Measurements from ENCODE around the gene ZC3H7B.
"Not testable (repeated sequence)": the region's sequence is repeated elsewhere in the genome, so short reads cannot be mapped to it uniquely, and the experiment has no call there.

ZC3H7B gene

DNA sequence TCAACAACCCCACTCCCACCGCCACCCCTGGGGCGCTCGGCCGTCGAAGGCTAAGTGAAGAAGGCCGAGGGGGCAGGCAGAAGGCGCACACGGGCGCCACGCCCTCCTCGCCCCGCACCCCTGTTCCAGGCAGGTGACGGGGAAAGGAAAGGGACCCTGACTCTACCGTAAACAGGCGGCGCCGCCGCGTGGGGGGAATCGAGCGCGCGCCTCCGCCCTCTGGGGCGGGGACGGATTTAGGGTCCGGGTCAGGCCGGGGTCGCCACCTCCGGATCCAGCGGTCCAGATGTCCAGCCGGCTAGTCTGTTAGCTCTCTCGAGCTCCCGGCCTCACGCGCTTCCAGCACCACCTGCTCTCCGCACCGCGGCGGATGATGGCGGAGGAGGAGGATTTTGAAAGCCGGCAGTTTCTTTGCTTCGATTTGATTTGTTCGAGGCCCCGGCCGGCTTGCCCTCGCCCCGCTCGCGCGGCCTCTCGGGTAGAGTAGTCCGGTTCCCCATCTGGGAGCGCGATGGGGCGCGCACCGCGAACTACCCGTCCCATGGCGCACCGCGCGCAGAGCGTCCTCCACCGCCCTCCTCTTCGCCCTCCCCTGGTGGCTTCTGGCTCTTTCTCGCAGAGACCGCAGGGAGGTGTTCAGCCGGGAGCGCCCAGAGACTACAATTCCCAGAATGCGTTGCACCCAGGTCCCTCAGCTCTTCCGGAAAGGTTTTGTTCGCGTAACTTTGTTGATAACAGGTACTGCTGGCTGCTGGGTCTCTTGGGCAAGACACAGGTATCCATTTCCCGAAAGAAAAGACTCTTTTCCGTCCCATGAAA lies 15.3 kb upstream of the ZC3H7B start, which contains the start of gene RANGAP1:
Gene RANGAP1, minus strand, starts transcription at position 368 of the 819 bp plus-strand sequence. CDS start 5,143 bp downstream, outside the sequence.
- peak; percentile 99 for DNase-seq (ENCODE audit: low read depth, low spot score)
- Histone ChIP-seq H3K4me3 (ENCODE audit: low read length) (peak within 1 kb of the TSS; percentile 78), H3K27ac (ENCODE audit: low read length) (no peak within 1 kb of the TSS), H3K9me3 (ENCODE audit: control insufficient read depth, insufficient read depth, low read length) (no peaks in the 10 kb centered on the region), H3K36me3 (ENCODE audit: control insufficient read depth, insufficient read depth, low read length) (peaks cover 6% of the 10 kb centered on the region; the same call in 1 of the 2 replicates), H3K4me1 (ENCODE audit: control insufficient read depth, insufficient read depth, low read length) (peaks cover 5% of the 10 kb centered on the region; the same call in 1 of the 2 replicates), H3K27me3 (ENCODE audit: control insufficient read depth, insufficient read depth, low read length) (no peaks in the 10 kb centered on the region)
- no CpG with 5 or more reads among the region's 77 CpGs for WGBS (ENCODE audit: insufficient coverage, insufficient read length)

DNA sequence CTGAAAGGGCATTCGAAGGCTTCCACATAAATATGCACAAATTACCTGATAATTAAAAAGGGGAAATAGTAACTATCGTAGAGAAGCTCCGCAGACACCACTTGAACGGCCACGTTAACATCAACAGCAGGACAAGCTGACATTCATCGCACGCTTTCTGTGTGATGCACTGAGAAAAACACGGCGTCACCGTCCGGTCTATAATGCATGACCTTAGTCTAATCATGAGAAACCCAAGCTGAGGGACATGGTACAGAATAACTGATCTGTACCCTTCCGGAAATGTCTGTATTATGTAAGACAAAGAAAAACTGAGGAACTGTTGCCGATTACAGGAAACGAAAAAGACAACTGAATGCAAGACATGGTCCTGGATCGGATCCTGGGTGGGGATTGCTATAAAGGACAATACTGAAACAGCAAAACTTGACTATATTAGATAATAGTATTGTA lies 14.7 kb upstream of the ZC3H7B start:
- Histone ChIP-seq H3K27me3 (ENCODE audit: control insufficient read depth, insufficient read depth, low read length) (no peaks in the 10 kb centered on the region), H3K27ac (ENCODE audit: low read length) (no peak overlapping the region), H3K4me3 (ENCODE audit: low read length) (no peak overlapping the region; the same call in 1 of the 2 replicates), H3K4me1 (ENCODE audit: control insufficient read depth, insufficient read depth, low read length) (peaks cover 5% of the 10 kb centered on the region; the same call in 1 of the 2 replicates), H3K9me3 (ENCODE audit: control insufficient read depth, insufficient read depth, low read length) (no peaks in the 10 kb centered on the region), H3K36me3 (ENCODE audit: control insufficient read depth, insufficient read depth, low read length) (peaks cover 3% of the 10 kb centered on the region; the same call in 1 of the 2 replicates)
- DNase-seq (ENCODE audit: low read depth, low spot score) = no peak
- WGBS (ENCODE audit: insufficient coverage, insufficient read length) = no CpG with 5 or more reads among the region's 15 CpGs

GRCh38 chr22:41288245-41288946 lies 12.9 kb upstream of the ZC3H7B start:
- DNase-seq (ENCODE audit: low read depth, low spot score) = no peak
- Histone ChIP-seq H3K9me3 (ENCODE audit: control insufficient read depth, insufficient read depth, low read length) (no peaks in the 10 kb centered on the region), H3K4me3 (ENCODE audit: low read length) (no peak overlapping the region), H3K27ac (ENCODE audit: low read length) (no peak overlapping the region), H3K27me3 (ENCODE audit: control insufficient read depth, insufficient read depth, low read length) (no peaks in the 10 kb centered on the region), H3K36me3 (ENCODE audit: control insufficient read depth, insufficient read depth, low read length) (peaks cover 1% of the 10 kb centered on the region; the same call in 1 of the 2 replicates), H3K4me1 (ENCODE audit: control insufficient read depth, insufficient read depth, low read length) (peaks cover 5% of the 10 kb centered on the region; the same call in 1 of the 2 replicates)
- WGBS (ENCODE audit: insufficient coverage, insufficient read length) = no CpG with 5 or more reads among the region's 9 CpGs

DNA sequence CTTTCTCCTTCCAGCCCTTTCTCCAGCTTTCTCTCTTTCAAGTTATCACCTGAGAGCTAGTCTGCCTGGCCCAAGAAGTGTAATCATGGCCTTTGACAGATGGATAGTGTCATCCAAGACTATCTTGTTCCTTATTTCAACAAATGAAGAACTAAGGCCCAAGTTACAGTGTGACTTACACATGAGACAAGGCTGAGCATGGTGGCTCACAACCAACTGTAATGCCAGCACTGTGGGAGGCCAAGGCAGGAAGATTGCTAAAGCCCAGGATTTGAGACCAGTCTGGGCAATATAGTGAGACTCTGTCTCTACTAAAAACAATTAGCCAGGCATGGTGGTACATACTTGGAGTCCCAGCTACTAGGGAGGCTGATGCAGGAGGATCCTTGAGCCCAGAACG lies 11.7 kb upstream of the ZC3H7B start:
- no peaks in the 10 kb centered on the region for H3K36me3 ChIP-seq (ENCODE audit: control insufficient read depth, insufficient read depth, low read length)
- H3K9me3 ChIP-seq (ENCODE audit: control insufficient read depth, insufficient read depth, low read length) = no peaks in the 10 kb centered on the region
- peaks cover 5% of the 10 kb centered on the region; the same call in 1 of the 2 replicates for H3K4me1 ChIP-seq (ENCODE audit: control insufficient read depth, insufficient read depth, low read length)
- WGBS (ENCODE audit: insufficient coverage, insufficient read length) = no CpG with 5 or more reads among the region's 1 CpG
- no peak overlapping the region for H3K27ac ChIP-seq (ENCODE audit: low read length)
- H3K27me3 ChIP-seq (ENCODE audit: control insufficient read depth, insufficient read depth, low read length) = no peaks in the 10 kb centered on the region
- DNase-seq (ENCODE audit: low read depth, low spot score) = no peak
- H3K4me3 ChIP-seq (ENCODE audit: low read length) = no peak overlapping the region

GRCh38 chr22:41290262-41291221 lies 10.8 kb upstream of the ZC3H7B start:
- Histone ChIP-seq H3K4me3 (ENCODE audit: low read length) (no peak overlapping the region), H3K27me3 (ENCODE audit: control insufficient read depth, insufficient read depth, low read length) (no peaks in the 10 kb centered on the region), H3K27ac (ENCODE audit: low read length) (no peak overlapping the region), H3K9me3 (ENCODE audit: control insufficient read depth, insufficient read depth, low read length) (no peaks in the 10 kb centered on the region), H3K4me1 (ENCODE audit: control insufficient read depth, insufficient read depth, low read length) (peaks cover 5% of the 10 kb centered on the region; the same call in 1 of the 2 replicates), H3K36me3 (ENCODE audit: control insufficient read depth, insufficient read depth, low read length) (no peaks in the 10 kb centered on the region)
- no peak for DNase-seq (ENCODE audit: low read depth, low spot score)
- no CpG with 5 or more reads among the region's 8 CpGs for WGBS (ENCODE audit: insufficient coverage, insufficient read length)

DNA sequence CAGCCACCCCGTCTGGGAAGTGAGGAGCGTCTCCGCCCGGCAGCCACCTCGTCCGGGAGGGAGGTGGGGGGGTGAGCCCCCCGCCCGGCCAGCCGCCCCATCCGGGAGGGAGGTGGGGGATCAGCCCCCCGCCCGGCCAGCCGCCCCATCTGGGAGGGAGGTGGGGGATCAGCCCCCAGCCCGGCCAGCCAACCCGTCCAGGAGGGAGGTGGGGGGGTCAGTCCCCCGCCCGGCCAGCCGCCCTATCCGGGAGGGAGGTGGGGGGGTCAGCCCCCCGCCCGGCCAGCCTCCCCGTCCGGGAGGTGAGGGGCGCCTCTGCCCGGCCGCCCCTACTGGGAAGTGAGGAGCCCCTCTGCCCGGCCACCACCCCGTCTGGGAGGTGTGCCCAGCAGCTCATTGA lies 6.5 kb upstream of the ZC3H7B start:
- not testable (repeated sequence) for H3K4me1 ChIP-seq (ENCODE audit: control insufficient read depth, insufficient read depth, low read length); DNase-seq (ENCODE audit: low read depth, low spot score); H3K27ac ChIP-seq (ENCODE audit: low read length); H3K36me3 ChIP-seq (ENCODE audit: control insufficient read depth, insufficient read depth, low read length); H3K27me3 ChIP-seq (ENCODE audit: control insufficient read depth, insufficient read depth, low read length); H3K4me3 ChIP-seq (ENCODE audit: low read length); H3K9me3 ChIP-seq (ENCODE audit: control insufficient read depth, insufficient read depth, low read length)
- no CpG with 5 or more reads among the region's 28 CpGs for WGBS (ENCODE audit: insufficient coverage, insufficient read length)

DNA sequence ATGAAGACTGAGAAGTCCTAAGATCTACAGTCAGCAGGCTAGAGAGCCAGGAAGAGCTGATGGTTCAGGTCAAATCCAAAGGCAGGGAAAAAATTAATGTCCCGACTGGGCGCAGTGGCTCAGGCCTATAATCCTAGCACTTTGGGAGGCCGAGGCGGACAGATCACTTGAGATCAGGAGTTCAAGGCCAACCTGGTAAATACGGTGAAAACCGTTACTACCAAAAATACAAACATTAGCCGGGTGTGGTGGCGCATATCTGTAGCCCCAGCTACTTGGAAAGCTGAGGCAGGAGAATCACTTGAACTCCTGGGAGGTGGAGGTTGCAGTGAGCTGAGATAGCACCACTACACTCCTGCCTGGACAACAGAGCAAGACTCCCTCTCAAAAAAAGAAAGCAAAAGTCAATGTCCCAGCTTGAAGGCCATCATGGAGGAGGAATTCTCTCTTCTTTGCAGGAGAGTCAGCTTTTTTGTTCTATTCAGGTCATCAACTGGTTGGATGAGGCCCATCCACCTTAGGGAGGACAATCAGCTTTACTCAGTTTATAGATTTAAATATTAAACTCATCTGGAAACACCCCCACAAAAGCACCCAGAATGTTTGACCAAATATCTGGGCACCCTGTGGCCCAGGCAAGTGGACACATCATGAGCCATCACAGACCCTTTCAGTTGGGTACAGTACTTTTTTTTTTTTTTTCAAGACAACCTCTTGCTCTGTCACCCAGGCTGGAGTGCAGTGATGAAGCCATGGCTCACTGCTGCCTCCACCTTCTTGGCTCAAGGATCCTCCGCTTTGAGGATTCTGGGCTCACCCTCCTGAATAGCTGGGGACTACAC lies 4.3 kb upstream of the ZC3H7B start:
- no CpG with 5 or more reads among the region's 9 CpGs for WGBS (ENCODE audit: insufficient coverage, insufficient read length)
- Histone ChIP-seq H3K27me3 (ENCODE audit: control insufficient read depth, insufficient read depth, low read length) (no peaks in the 10 kb centered on the region), H3K36me3 (ENCODE audit: control insufficient read depth, insufficient read depth, low read length) (no peaks in the 10 kb centered on the region), H3K4me3 (ENCODE audit: low read length) (no peak overlapping the region), H3K27ac (ENCODE audit: low read length) (no peak overlapping the region), H3K9me3 (ENCODE audit: control insufficient read depth, insufficient read depth, low read length) (no peaks in the 10 kb centered on the region), H3K4me1 (ENCODE audit: control insufficient read depth, insufficient read depth, low read length) (no peaks in the 10 kb centered on the region)
- no peak for DNase-seq (ENCODE audit: low read depth, low spot score)

DNA sequence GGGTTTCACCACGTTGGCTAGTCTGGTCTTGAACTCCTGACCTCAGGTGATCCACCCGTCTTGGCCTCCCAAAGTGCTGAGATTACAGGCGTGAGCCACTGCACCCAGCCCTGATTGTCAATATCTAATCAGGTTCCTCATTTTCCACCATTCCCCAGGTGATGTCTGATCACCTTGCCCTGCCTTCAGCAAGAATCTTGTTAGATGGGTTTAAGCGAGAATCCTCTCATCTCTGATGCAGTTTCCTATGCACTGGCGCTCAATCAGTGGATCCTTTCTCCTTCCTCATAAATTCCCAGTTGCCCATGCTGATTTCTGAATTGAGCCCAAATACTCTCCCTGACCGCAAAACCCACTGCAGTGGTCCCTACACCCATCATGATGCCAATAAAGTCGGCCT lies 664 bp upstream of the ZC3H7B start:
- Histone ChIP-seq H3K4me1 (ENCODE audit: control insufficient read depth, insufficient read depth, low read length) (peaks cover 1% of the 10 kb centered on the region; the same call in 1 of the 2 replicates), H3K27me3 (ENCODE audit: control insufficient read depth, insufficient read depth, low read length) (no peaks in the 10 kb centered on the region), H3K4me3 (ENCODE audit: low read length) (peak overlapping the region; percentile 93; the same call in 1 of the 2 replicates), H3K9me3 (ENCODE audit: control insufficient read depth, insufficient read depth, low read length) (no peaks in the 10 kb centered on the region), H3K36me3 (ENCODE audit: control insufficient read depth, insufficient read depth, low read length) (no peaks in the 10 kb centered on the region), H3K27ac (ENCODE audit: low read length) (no peak overlapping the region)
- DNase-seq (ENCODE audit: low read depth, low spot score) = no peak
- whole genome bisulfite sequencing (ENCODE audit: insufficient coverage, insufficient read length) = no CpG with 5 or more reads among the region's 7 CpGs

- Histone ChIP-seq H3K4me1 (ENCODE audit: control insufficient read depth, insufficient read depth, low read length) (peaks cover 1% of the 10 kb centered on the region; the same call in 1 of the 2 replicates), H3K4me3 (ENCODE audit: low read length) (peak overlapping the region; percentile 93), H3K9me3 (ENCODE audit: control insufficient read depth, insufficient read depth, low read length) (no peaks in the 10 kb centered on the region), H3K36me3 (ENCODE audit: control insufficient read depth, insufficient read depth, low read length) (no peaks in the 10 kb centered on the region), H3K27ac (ENCODE audit: low read length) (no peak overlapping the region), H3K27me3 (ENCODE audit: control insufficient read depth, insufficient read depth, low read length) (no peaks in the 10 kb centered on the region)
- no CpG with 5 or more reads among the region's 60 CpGs for WGBS (ENCODE audit: insufficient coverage, insufficient read length)
- DNase-seq (ENCODE audit: low read depth, low spot score) = no peak
Measured at GRCh38 chr22:41302021-41302767, 869 bp downstream of the ZC3H7B start.
